CD4-positive, alpha-beta T cell (primary cell): ENCODE measurements around the gene EIF3A. TPM values are rescaled to one million over a fixed set of nuclear protein-coding genes. Genes with fewer than 3 reads are reported as not detected.

ENCODE experiments used
- ATAC-seq: fragments of 200-7000 bp; cut with Tn5 transposase; one replicate; pipeline ENCODE4 v1.10.0; 2022; ENCODE audit warnings: mild to moderate bottlenecking; ENCODE audit not compliant: poor library complexity
- CTCF ChIA-PET: fragments of 350-600 bp; sonication (Branson Sonifier 250); formaldehyde crosslinking; loops from one replicate; lab custom pipeline; 2021; ENCODE audit warnings: antibody characterized with exemption, inconsistent platforms; lab: Charles Lee
- POLR2A ChIA-PET: fragments of 350-600 bp; sonication (Branson Sonifier 250); formaldehyde crosslinking; loops from one replicate; lab custom pipeline; 2021; ENCODE audit warnings: antibody characterized with exemption, inconsistent platforms; lab: Charles Lee
- DNase-seq, 14 experiments: peaks; one replicate each; pipeline ENCODE4 v3.0.0-alpha.2; 2013 to 2020; ENCODE audit warnings: mixed read lengths in 2 of 14
- H3K27ac ChIP-seq, 2 donors: one replicate each; pipeline versions ENCODE4 v1.5.1 to v1.7.0; 2013; ENCODE audit warnings: low read length in 2 of 2, low read depth in 1 of 2, mild to moderate bottlenecking in 1 of 2
- H3K27me3 ChIP-seq, 2 experiments: 1 replicate in 1 of 2; 2 replicates in 1 of 2; pipeline versions ENCODE4 v1.6.1 to v1.7.0; 2013; ENCODE audit warnings: low read length in 2 of 2, control low read depth in 1 of 2, mild to moderate bottlenecking in 1 of 2, moderate library complexity in 1 of 2; ENCODE audit not compliant: insufficient read depth in 2 of 2, control insufficient read depth in 1 of 2
- H3K36me3 ChIP-seq: one replicate; pipeline ENCODE4 v1.6.1; 2013; ENCODE audit warnings: low read length, control low read depth; ENCODE audit not compliant: insufficient read depth
- H3K4me1 ChIP-seq: one replicate; pipeline ENCODE4 v1.6.1; 2013; ENCODE audit warnings: low read length, control low read depth; ENCODE audit not compliant: insufficient read depth
- H3K4me3 ChIP-seq: one replicate; pipeline ENCODE4 v1.5.1; 2013; ENCODE audit warnings: mild to moderate bottlenecking, low read length, moderate library complexity
- H3K9me3 ChIP-seq, 2 experiments: 1 replicate in 1 of 2; 2 replicates in 1 of 2; pipeline versions ENCODE4 v1.6.1 to v1.7.0; 2013; ENCODE audit warnings: low read length in 2 of 2, mild to moderate bottlenecking in 2 of 2, control low read depth in 1 of 2, moderate library complexity in 1 of 2; ENCODE audit not compliant: control insufficient read depth in 1 of 2, insufficient read depth in 1 of 2
- H3K27ac Mint-ChIP-seq: one replicate; pipeline ENCODE4 v1.8.0; 2020; ENCODE audit warnings: mixed read lengths
- H3K27me3 Mint-ChIP-seq: one replicate; pipeline ENCODE4 v1.8.0; 2021; ENCODE audit warnings: mixed read lengths
- H3K36me3 Mint-ChIP-seq: one replicate; pipeline ENCODE4 v1.8.0; 2021; ENCODE audit warnings: low read depth, mixed read lengths
- H3K4me1 Mint-ChIP-seq: one replicate; pipeline ENCODE4 v1.8.0; 2021; ENCODE audit warnings: low read depth, mixed read lengths
- H3K4me3 Mint-ChIP-seq: one replicate; pipeline ENCODE4 v1.8.0; 2020; ENCODE audit warnings: mild to moderate bottlenecking, mixed read lengths
- H3K9me3 Mint-ChIP-seq: one replicate; pipeline ENCODE4 v1.8.0; 2020; ENCODE audit warnings: mixed read lengths
- CTCF ChIP-seq: fragments of 200-600 bp; IDR thresholded peaks from one replicate; pipeline ENCODE4 v1.8.0; 2022; ENCODE audit warnings: antibody characterized with exemption, mild to moderate bottlenecking
- intact Hi-C, 2 experiments: fragments of 100-400 bp; cut with DNase I in 1 of 2; cut with micrococcal nuclease in 1 of 2; formaldehyde crosslinking; loops; one replicate each; pipeline versions ENCODE4 v1.15.1 to v1.9.0; 2023 to 2025; cut with DNase I, micrococcal nuclease
- total RNA-seq, 174 experiments: library from RNA in 2 of 174; stranded (reverse) in 2 of 174; gene quantifications; one replicate each; pipeline ENCODE4 v1.2.3 and lab custom pipeline; 2021 to 2026

Gene EIF3A
- total RNA-seq, 2 experiments from 2014 or later, result 129 TPM

GRCh38 chr10:119087271-119087882 is 6.8 kb upstream of the EIF3A start:
- Histone ChIP-seq H3K27ac (no peak overlapping the region), H3K36me3 (no peaks in the 10 kb centered on the region), H3K4me3 (no peak overlapping the region), H3K27me3 (no peaks in the 10 kb centered on the region), H3K4me1 (peaks cover 22% of the 10 kb centered on the region), H3K9me3 (no peaks in the 10 kb centered on the region)
- Mint-ChIP-seq H3K4me3 (no peak overlapping the region), H3K27ac (peak overlapping the region; percentile 44), H3K27me3 (no peaks in the 10 kb centered on the region), H3K9me3 (peaks cover 2% of the 10 kb centered on the region), H3K36me3 (no peaks in the 10 kb centered on the region), H3K4me1 (peaks cover 49% of the 10 kb centered on the region)
- DNase-seq (no peak), ATAC-seq (no peak)
- intact Hi-C loops, result no loop called here
- no peak for TF ChIP-seq CTCF
- POLR2A ChIA-PET, result interaction anchor here (1.3 kb wide), 1 partner anchor 44 kb away, joined by 4 read pairs; no protein-coding TSS in a partner anchor
- CTCF ChIA-PET, result no interaction called here

GRCh38 chr10:119084896-119085295 is 4.3 kb upstream of the EIF3A start:
- H3K27me3 ChIP-seq, result no peaks in the 10 kb centered on the region
- H3K36me3 ChIP-seq, result no peaks in the 10 kb centered on the region
- TF ChIP-seq CTCF, result no peak
- no peaks in the 10 kb centered on the region for H3K27me3 Mint-ChIP-seq
- peaks cover 44% of the 10 kb centered on the region for H3K4me1 Mint-ChIP-seq
- ATAC-seq (no peak), DNase-seq (no peak)
- ChIA-PET POLR2A (no interaction called here), CTCF (no interaction called here)
- H3K9me3 ChIP-seq, result no peaks in the 10 kb centered on the region
- H3K27ac Mint-ChIP-seq, result peak overlapping the region; percentile 68
- no peak overlapping the region for H3K4me3 ChIP-seq
- intact Hi-C loops, result loop anchor here in 1 of 2 experiments (1.0 to 5.0 kb wide), 2 partner anchors 16 to 512 kb away; partner anchors contain the start of gene TIAL1
- peaks cover 9% of the 10 kb centered on the region for H3K4me1 ChIP-seq
- no peak overlapping the region for H3K27ac ChIP-seq
- H3K4me3 Mint-ChIP-seq, result no peak overlapping the region
- peaks cover 2% of the 10 kb centered on the region for H3K9me3 Mint-ChIP-seq
- H3K36me3 Mint-ChIP-seq, result peaks cover 14% of the 10 kb centered on the region

GRCh38 chr10:119079599-119080520 is 757 bp downstream of the EIF3A start:
- CTCF ChIA-PET, result interaction anchor here (1.7 kb wide), 1 partner anchor 365 kb away, joined by 3 read pairs; no protein-coding TSS in a partner anchor

More at GRCh38 chr10:119079599-119080520, 757 bp downstream of the EIF3A start:
- Mint-ChIP-seq H3K4me3 (peak overlapping the region; percentile 100), H3K9me3 (no peaks in the 10 kb centered on the region), H3K36me3 (peaks cover 34% of the 10 kb centered on the region), H3K27me3 (no peaks in the 10 kb centered on the region), H3K27ac (peak overlapping the region; percentile 99), H3K4me1 (peaks cover 66% of the 10 kb centered on the region)
- ATAC-seq, result peak; percentile 55
- Histone ChIP-seq H3K27ac (peak overlapping the region; percentile 92 to 96), H3K9me3 (no peaks in the 10 kb centered on the region), H3K27me3 (no peaks in the 10 kb centered on the region), H3K4me3 (peak overlapping the region; percentile 99), H3K36me3 (peaks cover 3% of the 10 kb centered on the region), H3K4me1 (peaks cover 38% of the 10 kb centered on the region)
- intact Hi-C loops, result loop anchor here (1.0 to 10.0 kb wide), 7 partner anchors 24 to 792 kb away; partner anchors contain the start of genes TIAL1 (in 2 of the 2), CACUL1 (in 1 of the 2), DENND10 (in 1 of the 2) and MCMBP (in 1 of the 2)
- no peak for TF ChIP-seq CTCF
- DNase-seq, result peak; percentile 27 to 83 (median 55)
- POLR2A ChIA-PET, result interaction anchor here (0.6 to 5.1 kb wide), 17 partner anchors 10 to 793 kb away, joined by 3 to 41 read pairs (median 4); partner anchors contain the start of genes CACUL1, DENND10, MCMBP and PRDX3
